Measurements from ENCODE around the gene TMEM144.

Gene TMEM144

DNA sequence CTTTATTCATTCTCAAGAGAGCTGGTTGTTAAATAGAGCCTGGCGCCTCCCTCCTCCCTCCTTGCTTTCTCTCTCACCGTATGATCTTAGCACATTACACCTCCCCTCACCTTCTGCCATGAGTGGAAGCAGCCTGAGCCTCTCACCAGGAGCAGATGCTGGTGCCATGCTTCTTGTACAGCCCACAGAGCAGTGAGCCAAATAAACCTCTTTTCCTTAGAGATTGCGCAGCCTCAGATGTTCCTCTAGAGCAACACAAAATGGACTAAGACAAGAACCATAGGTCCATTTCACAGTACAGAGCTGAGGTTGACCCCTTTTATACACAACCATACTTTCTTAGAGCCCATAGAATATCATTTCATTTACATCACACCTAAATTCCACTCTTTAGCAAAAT is 10.1 kb upstream of the TMEM144 start:
- Histone ChIP-seq H3K9me3 (ENCODE audit: control insufficient read depth, insufficient read depth, low read depth, low read length) (no peaks in the 10 kb centered on the region), H3K4me1 (ENCODE audit: control insufficient read depth, insufficient read depth, low read length) (no peaks in the 10 kb centered on the region), H3K27ac (ENCODE audit: extremely low read depth, low read depth, low read length) (no peak overlapping the region), H3K4me3 (ENCODE audit: low read depth, low read length) (no peak overlapping the region), H3K36me3 (ENCODE audit: control insufficient read depth in 2 of 2, insufficient read depth in 1 of 2, low read length in 2 of 2) (no peaks in the 10 kb centered on the region)
- CTCF ChIA-PET = no interaction called here
- no peak for TF ChIP-seq ZNF202 (tag by site-specific recombination; IDR thresholded peaks at IDR 0.05; ENCODE audit: borderline replicate concordance)
- no peak for TF ChIP-seq ZNF266 (tag by site-specific recombination; IDR thresholded peaks at IDR 0.05; ENCODE audit: low read depth)
- TF ChIP-seq ZNF621 (tag by site-specific recombination; IDR thresholded peaks at IDR 0.05) = no peak
- no peak for TF ChIP-seq ZNF596 (tag by site-specific recombination; IDR thresholded peaks at IDR 0.05)
- TF ChIP-seq ZNF366 (tag by site-specific recombination; conservative IDR thresholded peaks at IDR 0.05) = no peak
- no peak for TF ChIP-seq ZNF747 (tag by site-specific recombination; IDR thresholded peaks at IDR 0.05)
- no peak for TF ChIP-seq PATZ1 (tag by site-specific recombination; IDR thresholded peaks at IDR 0.05)
- TF ChIP-seq ZNF214 (tag by site-specific recombination; IDR thresholded peaks at IDR 0.05; ENCODE audit: borderline replicate concordance) = no peak
- POLR2A ChIA-PET = no interaction called here

DNA sequence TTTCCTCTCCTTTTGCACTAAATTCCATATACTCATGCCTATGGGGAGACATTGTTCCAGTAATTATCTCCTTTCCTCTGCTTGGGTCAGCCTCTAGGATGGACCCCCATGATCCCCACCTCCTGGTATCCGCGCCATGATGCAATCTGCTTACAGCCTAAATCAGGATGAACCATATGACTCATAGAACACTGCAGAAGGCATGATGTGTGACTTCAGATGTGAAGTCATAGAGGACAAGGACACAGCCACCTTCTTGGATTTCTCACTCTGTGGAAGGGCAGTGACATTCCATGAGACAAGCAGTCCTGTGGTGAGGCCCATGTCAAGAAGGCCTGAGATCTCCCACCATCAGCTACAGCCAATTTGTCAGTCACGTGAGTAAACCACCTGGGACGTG is 9.0 kb upstream of the TMEM144 start:
- Histone ChIP-seq H3K4me1 (ENCODE audit: control insufficient read depth, insufficient read depth, low read length) (no peaks in the 10 kb centered on the region), H3K36me3 (ENCODE audit: control insufficient read depth in 2 of 2, insufficient read depth in 1 of 2, low read length in 2 of 2) (no peaks in the 10 kb centered on the region), H3K27ac (ENCODE audit: extremely low read depth, low read depth, low read length) (no peak overlapping the region), H3K9me3 (ENCODE audit: control insufficient read depth, insufficient read depth, low read depth, low read length) (no peaks in the 10 kb centered on the region), H3K4me3 (ENCODE audit: low read depth, low read length) (no peak overlapping the region)
- TF ChIP-seq ZNF626 (tag by site-specific recombination; IDR thresholded peaks at IDR 0.05) = no peak
- TF ChIP-seq ZBTB21 (tag by site-specific recombination; IDR thresholded peaks at IDR 0.05) = peak; percentile 64; the same call in 1 of the 2 replicates
- TF ChIP-seq ZNF629 (tag by site-specific recombination; IDR thresholded peaks at IDR 0.05) = peak; percentile 24; the same call in 1 of the 2 replicates
- TF ChIP-seq ZNF791 (tag by site-specific recombination; IDR thresholded peaks at IDR 0.05) = no peak
- TF ChIP-seq GLIS2 (tag by site-specific recombination; IDR thresholded peaks at IDR 0.05) = 0 out of 2 replicates have a peak, but pooled peaks have one; percentile 14
- no peak for TF ChIP-seq ZNF211 (tag by site-specific recombination; IDR thresholded peaks at IDR 0.05; ENCODE audit: low read depth)
- ChIA-PET POLR2A (no interaction called here), CTCF (interaction anchor here (0.6 kb wide), 1 partner anchor 52 kb away, joined by 3 read pairs; no protein-coding TSS in a partner anchor)

DNA sequence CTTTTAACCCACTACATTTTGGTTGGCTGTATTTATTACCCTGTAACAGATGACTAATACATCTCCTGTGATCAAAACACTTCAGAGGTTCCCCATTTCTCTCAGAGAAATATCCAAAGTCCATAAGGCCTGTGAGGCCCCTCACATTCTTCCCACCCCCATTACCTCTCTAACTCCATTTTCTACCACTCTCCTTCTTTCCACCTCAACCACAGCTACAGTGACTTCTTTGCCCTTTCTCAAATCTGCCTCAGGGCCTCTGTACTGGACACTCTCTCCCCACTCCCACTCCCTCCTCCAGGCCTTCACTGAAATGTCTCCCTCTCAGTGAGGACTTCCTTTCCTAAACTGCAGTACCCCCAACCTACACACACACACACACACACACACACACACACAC is 8.4 kb upstream of the TMEM144 start:
- no peak overlapping the region for H3K4me3 ChIP-seq (ENCODE audit: low read depth, low read length)
- ChIA-PET POLR2A (no interaction called here), CTCF (interaction anchor here (0.6 kb wide), 1 partner anchor 51 kb away, joined by 3 read pairs; no protein-coding TSS in a partner anchor)

DNA sequence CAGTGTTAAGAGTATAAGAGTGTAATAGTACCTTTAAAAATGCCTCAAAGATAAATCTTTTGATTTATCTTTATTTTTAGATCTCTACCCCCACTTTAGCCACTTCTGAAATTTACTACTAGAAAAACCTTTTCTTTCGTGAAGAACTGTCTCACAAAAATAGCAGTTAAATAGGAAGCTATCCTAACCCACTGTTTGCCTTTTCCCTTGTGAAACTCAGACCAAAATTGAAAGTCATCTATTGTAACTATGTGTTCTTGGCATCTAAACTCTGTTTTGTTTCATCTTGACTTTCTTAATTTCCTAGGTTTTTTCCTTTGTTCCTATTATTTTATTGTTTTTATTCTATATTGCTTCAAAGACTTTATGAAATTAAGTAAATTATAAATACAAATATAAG is 7.8 kb upstream of the TMEM144 start:
- ChIA-PET CTCF (no interaction called here), POLR2A (no interaction called here)
- TF ChIP-seq ZNF433 (tag by site-specific recombination; IDR thresholded peaks at IDR 0.05; ENCODE audit: low read depth) (no peak), ZNF701 (tag by site-specific recombination; IDR thresholded peaks at IDR 0.05) (no peak), ZNF248 (tag by site-specific recombination; IDR thresholded peaks at IDR 0.05) (no peak), ZNF174 (tag by site-specific recombination; IDR thresholded peaks at IDR 0.05) (no peak), ZNF391 (tag by site-specific recombination; IDR thresholded peaks at IDR 0.05; ENCODE audit: borderline replicate concordance, low read depth) (no peak), ZNF76 (tag by site-specific recombination; IDR thresholded peaks at IDR 0.05; ENCODE audit: borderline replicate concordance, low read depth) (no peak), ZNF112 (tag by site-specific recombination; IDR thresholded peaks at IDR 0.05) (no peak), ZNF292 (tag by site-specific recombination; IDR thresholded peaks at IDR 0.05; ENCODE audit: borderline replicate concordance, low read depth) (no peak)
- TF ChIP-seq, protein P1, sequence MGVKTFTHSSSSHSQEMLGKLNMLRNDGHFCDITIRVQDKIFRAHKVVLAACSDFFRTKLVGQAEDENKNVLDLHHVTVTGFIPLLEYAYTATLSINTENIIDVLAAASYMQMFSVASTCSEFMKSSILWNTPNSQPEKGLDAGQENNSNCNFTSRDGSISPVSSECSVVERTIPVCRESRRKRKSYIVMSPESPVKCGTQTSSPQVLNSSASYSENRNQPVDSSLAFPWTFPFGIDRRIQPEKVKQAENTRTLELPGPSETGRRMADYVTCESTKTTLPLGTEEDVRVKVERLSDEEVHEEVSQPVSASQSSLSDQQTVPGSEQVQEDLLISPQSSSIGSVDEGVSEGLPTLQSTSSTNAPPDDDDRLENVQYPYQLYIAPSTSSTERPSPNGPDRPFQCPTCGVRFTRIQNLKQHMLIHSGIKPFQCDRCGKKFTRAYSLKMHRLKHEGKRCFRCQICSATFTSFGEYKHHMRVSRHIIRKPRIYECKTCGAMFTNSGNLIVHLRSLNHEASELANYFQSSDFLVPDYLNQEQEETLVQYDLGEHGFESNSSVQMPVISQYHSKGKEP (tag by site-specific recombination; IDR thresholded peaks at IDR 0.05) = no peak
- TF ChIP-seq, protein P2, sequence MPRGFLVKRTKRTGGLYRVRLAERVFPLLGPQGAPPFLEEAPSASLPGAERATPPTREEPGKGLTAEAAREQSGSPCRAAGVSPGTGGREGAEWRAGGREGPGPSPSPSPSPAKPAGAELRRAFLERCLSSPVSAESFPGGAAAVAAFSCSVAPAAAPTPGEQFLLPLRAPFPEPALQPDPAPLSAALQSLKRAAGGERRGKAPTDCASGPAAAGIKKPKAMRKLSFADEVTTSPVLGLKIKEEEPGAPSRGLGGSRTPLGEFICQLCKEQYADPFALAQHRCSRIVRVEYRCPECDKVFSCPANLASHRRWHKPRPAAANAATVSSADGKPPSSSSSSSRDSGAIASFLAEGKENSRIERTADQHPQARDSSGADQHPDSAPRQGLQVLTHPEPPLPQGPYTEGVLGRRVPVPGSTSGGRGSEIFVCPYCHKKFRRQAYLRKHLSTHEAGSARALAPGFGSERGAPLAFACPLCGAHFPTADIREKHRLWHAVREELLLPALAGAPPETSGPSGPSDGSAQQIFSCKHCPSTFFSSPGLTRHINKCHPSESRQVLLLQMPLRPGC (tag by site-specific recombination; IDR thresholded peaks at IDR 0.05) = no peak

More for the DNA sequence above, 8.4 kb upstream of the TMEM144 start:
- no peak for TF ChIP-seq ZNF211 (tag by site-specific recombination; IDR thresholded peaks at IDR 0.05; ENCODE audit: low read depth)
- no peak for TF ChIP-seq ZNF549 (tag by site-specific recombination; IDR thresholded peaks at IDR 0.05)
- no peak for TF ChIP-seq KLF16 (tag by site-specific recombination; IDR thresholded peaks at IDR 0.05)
- peak; percentile 32; the same call in 1 of the 2 replicates for TF ChIP-seq EGR2 (tag by site-specific recombination; IDR thresholded peaks at IDR 0.05; ENCODE audit: low read depth)
- peak; percentile 46 for TF ChIP-seq ZFHX2 (tag by site-specific recombination; conservative IDR thresholded peaks at IDR 0.05)
- Histone ChIP-seq H3K27ac (ENCODE audit: extremely low read depth, low read depth, low read length) (no peak overlapping the region), H3K36me3 (ENCODE audit: control insufficient read depth in 2 of 2, insufficient read depth in 1 of 2, low read length in 2 of 2) (no peaks in the 10 kb centered on the region), H3K4me1 (ENCODE audit: control insufficient read depth, insufficient read depth, low read length) (no peaks in the 10 kb centered on the region), H3K9me3 (ENCODE audit: control insufficient read depth, insufficient read depth, low read depth, low read length) (no peaks in the 10 kb centered on the region)

More for the DNA sequence above, 7.8 kb upstream of the TMEM144 start:
- H3K36me3 ChIP-seq (ENCODE audit: control insufficient read depth in 2 of 2, insufficient read depth in 1 of 2, low read length in 2 of 2) = no peaks in the 10 kb centered on the region
- no peak overlapping the region for H3K27ac ChIP-seq (ENCODE audit: extremely low read depth, low read depth, low read length)
- H3K9me3 ChIP-seq (ENCODE audit: control insufficient read depth, insufficient read depth, low read depth, low read length) = no peaks in the 10 kb centered on the region
- no peaks in the 10 kb centered on the region for H3K4me1 ChIP-seq (ENCODE audit: control insufficient read depth, insufficient read depth, low read length)
- no peak overlapping the region for H3K4me3 ChIP-seq (ENCODE audit: low read depth, low read length)
